Stimulated activated CD8-positive, alpha-beta memory T cell treated with anti-CD3 and anti-CD28 coated beads, Interleukin-7, amount 100 ng/mL, for 24 hours (primary cell): ENCODE results near the gene ZFYVE21.

ENCODE experiments used
- DNase-seq: peaks from one replicate; pipeline ENCODE4 v3.0.0-alpha.2; 2020; ENCODE audit warnings: low read depth

The ZFYVE21 gene

DNA sequence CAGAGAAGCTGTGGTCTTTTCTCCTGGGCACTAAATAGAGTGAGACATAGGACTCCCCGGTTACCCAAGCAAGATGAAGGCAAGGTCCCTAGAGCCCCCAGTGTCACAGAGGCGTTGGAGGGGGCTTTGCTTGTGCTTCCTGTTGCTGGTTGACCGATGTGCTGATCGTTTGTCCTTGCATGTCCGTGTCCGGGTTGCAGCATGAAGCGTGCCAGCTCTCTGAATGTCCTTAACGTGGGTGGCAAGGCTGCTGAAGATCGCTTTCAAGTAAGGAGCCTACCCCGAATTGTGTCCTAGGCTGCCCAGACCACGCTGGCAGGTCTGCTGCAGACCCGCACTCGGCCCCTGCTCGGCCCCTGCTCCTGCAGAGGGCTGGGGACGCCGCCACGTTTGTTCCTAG is 23.5 kb upstream of the ZFYVE21 start:
- no peak for DNase-seq

DNA sequence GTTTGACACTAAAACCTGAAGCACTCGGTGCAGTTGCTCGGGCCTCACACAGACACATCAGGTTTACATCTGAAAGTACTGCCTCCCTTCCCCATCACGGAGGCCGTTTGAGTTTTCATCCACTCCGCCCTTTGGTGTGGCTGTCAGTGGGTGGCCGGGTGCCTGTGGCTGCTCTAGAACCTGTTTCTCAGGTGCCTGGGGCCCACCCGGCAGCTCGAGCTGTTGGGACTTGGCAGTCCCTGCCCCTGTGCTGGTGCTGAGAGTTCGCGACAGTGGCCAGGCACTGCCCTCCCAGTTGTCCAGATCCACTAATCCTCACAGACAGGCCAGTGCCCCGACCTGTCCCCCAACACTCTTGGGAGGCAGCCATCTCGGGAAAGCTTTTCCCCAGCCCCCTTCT is 22.7 kb upstream of the ZFYVE21 start:
- DNase-seq: no peak

GRCh38 chr14:103693515-103693914 is 22.1 kb upstream of the ZFYVE21 start:
- no peak for DNase-seq

- no peak for DNase-seq
Measured at GRCh38 chr14:103694572-103695026, 21.0 kb upstream of the ZFYVE21 start.

DNA sequence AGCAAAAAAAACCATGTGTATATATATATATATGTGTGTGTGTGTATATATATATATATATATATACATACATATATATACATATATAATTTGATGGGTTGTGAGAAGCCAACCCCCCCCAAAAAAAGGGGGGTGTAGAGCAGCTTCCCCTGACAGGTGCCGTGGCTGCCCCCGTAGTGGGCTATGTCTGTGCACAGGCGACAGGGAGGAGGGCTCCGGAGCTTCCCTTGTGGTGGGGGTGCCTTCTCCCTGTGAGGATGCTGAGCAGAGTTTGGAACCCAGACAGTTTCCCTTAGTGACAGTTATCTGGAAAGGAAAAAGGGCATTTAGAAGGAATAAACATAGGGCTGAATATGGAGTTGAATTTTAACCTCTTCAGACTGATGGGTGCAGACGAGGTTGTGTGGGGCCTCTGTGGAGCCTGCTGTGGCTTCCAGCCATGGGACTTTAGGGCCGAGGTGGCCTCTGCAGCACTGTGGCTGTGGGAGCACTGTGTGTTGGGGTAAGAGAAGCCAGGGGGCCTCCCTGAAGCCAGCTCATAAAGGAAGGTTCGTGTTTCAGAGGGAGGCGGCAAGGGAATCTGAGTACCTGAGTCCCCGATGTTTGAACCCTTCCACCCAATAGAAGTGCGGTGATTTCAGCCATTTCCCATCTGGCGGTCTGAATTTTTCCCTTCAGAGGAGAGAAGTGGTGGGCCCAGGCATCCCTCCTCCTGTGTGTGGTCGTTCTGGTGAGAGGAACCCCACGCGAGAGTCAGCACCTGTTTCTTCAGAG is 20.1 kb upstream of the ZFYVE21 start:
- no peak for DNase-seq

DNA sequence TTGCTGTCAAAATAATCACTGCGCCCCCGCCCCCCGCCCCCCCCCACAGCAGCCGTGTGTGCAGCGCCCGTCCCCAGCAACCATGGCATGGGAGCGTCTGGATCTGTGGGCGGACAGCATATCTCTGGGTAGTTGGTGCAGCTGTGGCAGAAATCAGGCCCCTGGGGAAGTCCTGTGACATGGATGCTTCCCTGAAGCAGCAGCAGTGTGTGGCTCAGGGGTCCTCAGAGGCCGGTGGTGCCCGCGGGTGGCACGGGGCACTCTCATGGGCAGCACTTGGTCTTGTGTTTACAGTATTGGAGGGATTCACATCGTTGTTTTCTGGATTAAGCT is 19.6 kb upstream of the ZFYVE21 start:
- DNase-seq: no peak

GRCh38 chr14:103696466-103697071 is 19.0 kb upstream of the ZFYVE21 start:
- no peak for DNase-seq

GRCh38 chr14:103697206-103697602 is 18.4 kb upstream of the ZFYVE21 start:
- DNase-seq: no peak

DNA sequence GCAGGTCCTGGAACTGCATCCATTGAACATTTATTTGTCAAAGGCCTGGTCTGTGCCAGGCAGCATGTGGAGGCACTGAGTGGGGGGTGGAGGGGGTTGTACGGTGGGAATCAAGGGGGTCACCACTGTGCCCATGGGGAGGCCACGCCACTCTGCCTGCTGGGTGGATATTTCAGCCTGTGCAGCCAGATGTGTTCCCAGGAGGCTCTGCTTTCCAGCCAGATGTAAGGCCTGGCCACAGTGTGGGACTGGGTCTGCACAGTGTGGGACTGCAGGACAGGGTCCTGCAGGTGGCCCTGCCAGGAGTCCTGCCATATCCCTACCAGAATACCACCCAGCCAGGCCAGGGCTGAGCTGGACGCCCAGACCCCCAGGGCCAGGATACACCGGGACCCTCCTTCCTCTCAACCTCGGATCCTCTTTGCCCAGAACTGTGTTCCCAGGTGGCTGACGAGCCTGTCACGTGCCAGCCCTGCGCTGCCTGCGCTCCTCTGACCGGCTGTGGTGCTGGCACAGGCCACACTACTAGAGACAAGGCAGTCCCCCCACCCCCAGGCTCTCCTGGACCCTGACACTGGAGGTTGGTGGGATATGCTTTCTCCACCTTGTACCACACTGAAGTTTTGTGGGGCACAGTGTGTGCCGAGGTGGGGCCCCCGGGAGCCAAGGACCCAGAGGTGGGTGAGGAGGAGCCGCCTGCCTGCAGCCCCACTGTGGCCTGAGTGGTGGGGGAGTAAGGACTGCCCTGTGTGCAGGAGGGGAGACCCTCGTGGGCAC is 17.8 kb upstream of the ZFYVE21 start:
- DNase-seq: no peak

GRCh38 chr14:103698380-103699260 is 17.0 kb upstream of the ZFYVE21 start:
- no peak for DNase-seq

DNA sequence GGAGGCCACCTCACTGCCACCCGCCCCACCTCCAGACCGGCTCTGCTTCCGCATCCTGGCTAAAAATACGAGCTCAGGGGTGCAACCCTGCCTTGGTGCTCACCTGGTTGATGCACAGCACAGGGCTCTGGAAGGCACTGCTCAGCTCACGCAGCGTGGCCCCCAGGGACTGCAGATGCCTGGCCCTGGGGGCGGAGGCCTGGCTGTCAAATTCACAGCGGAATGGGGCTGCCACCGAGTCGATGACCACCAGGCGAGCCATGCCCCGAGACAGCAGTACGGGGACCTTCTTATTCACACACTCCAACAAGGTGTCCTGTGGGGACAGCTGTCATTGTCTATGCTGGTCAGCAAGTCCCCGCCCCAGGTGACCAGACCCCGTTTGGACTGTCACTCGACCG is 16.3 kb upstream of the ZFYVE21 start:
- no peak for DNase-seq

- no peak for DNase-seq
Measured at GRCh38 chr14:103699901-103700752, 15.5 kb upstream of the ZFYVE21 start.

- no peak for DNase-seq
Measured at GRCh38 chr14:103700753-103701490, 14.7 kb upstream of the ZFYVE21 start.

GRCh38 chr14:103702095-103702494 is 13.5 kb upstream of the ZFYVE21 start:
- no peak for DNase-seq

- DNase-seq: no peak
Measured at GRCh38 chr14:103702497-103703432, 12.8 kb upstream of the ZFYVE21 start.

- no peak for DNase-seq
Measured at GRCh38 chr14:103703433-103704385, 11.9 kb upstream of the ZFYVE21 start.

DNA sequence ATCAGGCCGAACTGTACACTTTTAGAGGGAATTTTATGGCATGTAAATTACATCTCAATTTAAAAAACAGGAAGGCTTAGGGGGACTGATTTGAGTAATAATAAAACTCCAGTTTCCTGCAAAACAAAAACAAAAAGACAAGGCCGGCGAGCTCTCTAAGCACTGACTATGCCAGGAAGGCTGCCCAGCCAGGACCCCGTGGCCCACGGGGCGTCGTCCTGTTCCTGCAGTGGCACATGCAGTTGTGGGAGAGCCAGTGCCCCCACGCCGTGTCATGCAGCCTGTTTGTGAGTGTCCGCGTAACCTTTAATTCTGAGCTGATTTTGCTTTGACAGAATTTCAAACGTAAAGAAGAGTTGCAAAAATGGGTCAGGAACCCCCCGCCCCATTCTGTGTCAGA is 10.9 kb upstream of the ZFYVE21 start:
- DNase-seq: no peak

- DNase-seq: no peak
Measured at GRCh38 chr14:103705118-103705503, 10.5 kb upstream of the ZFYVE21 start.
